Measurements from ENCODE around the gene TRMU. TPM values are rescaled to one million over a fixed set of nuclear protein-coding genes. Genes with fewer than 3 reads are reported as not detected.

The TRMU gene
- total and polyA plus RNA-seq, 8 donors = 15.0 to 58.0 (median 23.4) TPM

- Histone ChIP-seq H3K27ac (peak overlapping the region in 1 of 4 donors; percentile 80), H3K27me3 (no peaks in the 10 kb centered on the region), H3K9me3 (no peaks in the 10 kb centered on the region), H3K4me3 (no peak overlapping the region), H3K4me1 (peaks cover 27 to 34% (median 31%) of the 10 kb centered on the region in 3 donors), H3K36me3 (no peaks in the 10 kb centered on the region)
- WGBS, 2 donors = 93 to 94% methylated on average over 3 of the region's 3 CpGs
- no peak for DNase-seq
- intact Hi-C loops (cut with DNase I) = no loop called here
- no peak for TF ChIP-seq CTCF (IDR thresholded peaks at IDR 0.05)
- no peak for FAIRE-seq
- no peak for ATAC-seq
These were observed 40.6 kb downstream of the TRMU start for GRCh38 chr22:46376111-46376510.

- H3K4me3 ChIP-seq = no peak overlapping the region
- intact Hi-C loops (cut with DNase I) = no loop called here
- peaks cover 27 to 34% (median 31%) of the 10 kb centered on the region in 3 donors for H3K4me1 ChIP-seq
- no peaks in the 10 kb centered on the region for H3K36me3 ChIP-seq
- no peaks in the 10 kb centered on the region for H3K9me3 ChIP-seq
- peak; percentile 21 to 36 (median 28) for ATAC-seq
- H3K27me3 ChIP-seq = no peaks in the 10 kb centered on the region
- FAIRE-seq = no peak
- TF ChIP-seq CTCF (IDR thresholded peaks at IDR 0.05) = no peak
- H3K27ac ChIP-seq = peak overlapping the region; percentile 75 to 89 (median 78)
- WGBS, 2 donors = 40 to 41% methylated on average over 19 of the region's 19 CpGs
- peak in 3 of 6 donors; percentile 44 to 74 (median 59) for DNase-seq
These were observed 41.5 kb downstream of the TRMU start for GRCh38 chr22:46376908-46377524.

- Histone ChIP-seq H3K36me3 (no peaks in the 10 kb centered on the region), H3K27ac (peak overlapping the region; percentile 75 to 89 (median 78)), H3K4me1 (peaks cover 27 to 34% (median 31%) of the 10 kb centered on the region in 3 donors), H3K9me3 (no peaks in the 10 kb centered on the region), H3K27me3 (no peaks in the 10 kb centered on the region), H3K4me3 (no peak overlapping the region)
- no peak for FAIRE-seq
- peak; percentile 81 to 95 (median 91) for DNase-seq
- intact Hi-C loops (cut with DNase I) = no loop called here
- TF ChIP-seq CTCF (IDR thresholded peaks at IDR 0.05) = no peak
- peak; percentile 83 to 88 (median 86) for ATAC-seq
- WGBS, 2 donors = 18 to 20% methylated on average over 27 of the region's 27 CpGs
These were observed 42.3 kb downstream of the TRMU start for GRCh38 chr22:46377525-46378425.

GRCh38 chr22:46378426-46379065 lies 43.0 kb downstream of the TRMU start:
- no peak for FAIRE-seq
- intact Hi-C loops (cut with DNase I) = no loop called here
- no peak for TF ChIP-seq CTCF (IDR thresholded peaks at IDR 0.05)

More at GRCh38 chr22:46378426-46379065, 43.0 kb downstream of the TRMU start:
- WGBS, 2 donors = 55 to 56% methylated on average over 22 of the region's 22 CpGs
- H3K36me3 ChIP-seq = no peaks in the 10 kb centered on the region
- H3K27ac ChIP-seq = peak overlapping the region; percentile 75 to 89 (median 78)
- DNase-seq = peak in 3 of 6 donors; percentile 19 to 79 (median 66)
- no peaks in the 10 kb centered on the region for H3K9me3 ChIP-seq
- ATAC-seq = peak in 2 of 4 donors; percentile 0 to 1
- peaks cover 27 to 34% (median 31%) of the 10 kb centered on the region in 3 donors for H3K4me1 ChIP-seq
- H3K27me3 ChIP-seq = no peaks in the 10 kb centered on the region
- H3K4me3 ChIP-seq = no peak overlapping the region

Measured in pancreas (tissue), 10 donors.